Measurements from ENCODE around the gene C1orf116. TPM values are rescaled to one million over a fixed set of nuclear protein-coding genes. Genes with fewer than 3 reads are reported as not detected.

C1orf116 gene
- not detected for total RNA-seq

DNA sequence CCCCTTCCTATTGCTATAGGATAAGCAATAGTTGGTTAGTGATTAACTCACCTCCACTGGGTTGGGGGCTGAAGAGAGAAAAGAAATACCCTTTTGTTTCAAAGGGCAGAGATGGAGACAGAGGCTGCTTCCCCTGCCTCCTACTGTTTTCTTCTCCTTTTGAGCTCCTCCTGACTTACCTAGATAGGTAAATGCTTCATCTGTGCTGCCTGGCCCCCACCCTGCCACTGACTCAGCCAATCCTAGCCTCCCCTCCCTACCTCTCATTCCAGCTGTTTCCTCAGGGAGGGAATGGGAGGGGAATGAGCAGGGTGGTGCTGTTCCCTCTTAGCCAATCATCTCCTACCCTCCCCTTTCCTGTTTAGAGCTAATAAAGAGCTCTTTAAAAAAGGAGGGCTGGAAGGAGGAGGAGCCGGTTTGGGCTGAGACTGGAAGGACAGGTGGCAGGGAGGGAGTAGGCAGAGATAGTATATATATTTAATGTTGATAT is at the start of gene C1orf116:
TSS of gene C1orf116 (minus strand) at position 229 of the 490 bp plus-strand sequence. CDS start 5,158 bp downstream, outside the sequence.
- no peak for ATAC-seq
- CTCF ChIA-PET = interaction anchor here (1.1 to 4.1 kb wide), 6 partner anchors 11 to 51 kb away, joined by 3 to 18 read pairs (median 8); no protein-coding TSS in a partner anchor

DNA sequence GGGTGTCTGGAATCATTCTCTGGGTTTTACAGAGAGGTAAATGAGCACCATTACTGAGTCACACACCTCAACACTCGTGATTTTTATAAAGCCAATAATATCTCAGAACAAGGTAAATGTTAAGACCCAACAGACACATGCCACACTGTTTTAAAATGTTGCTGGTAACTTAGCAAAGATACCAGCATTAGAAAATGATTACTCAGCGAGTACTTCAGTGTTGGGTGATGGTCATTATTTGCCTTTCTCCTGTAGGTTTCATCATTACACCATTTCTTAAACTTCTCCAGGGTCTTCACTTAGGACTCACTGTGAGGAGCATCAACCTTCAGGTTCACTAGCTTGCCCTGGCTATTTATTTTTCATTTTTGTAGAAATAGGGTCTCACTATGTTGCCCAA is 49.2 kb upstream of the C1orf116 start:
- ChIA-PET CTCF (interaction anchor here (1.4 to 7.2 kb wide), 4 partner anchors 8 to 324 kb away, joined by 5 to 67 read pairs (median 36); partner anchors contain the start of gene YOD1), POLR2A (interaction anchor here (1.0 kb wide), 1 partner anchor 239 kb away, joined by 3 read pairs; the partner anchor contains the start of gene CD55)
- no peak overlapping the region for H3K27ac Mint-ChIP-seq

More for the DNA sequence above, at the start of gene C1orf116:
- Mint-ChIP-seq H3K36me3 (ENCODE audit: low read depth) (no peaks in the 10 kb centered on the region), H3K4me1 (ENCODE audit: low read depth) (no peaks in the 10 kb centered on the region), H3K27ac (no peak within 1 kb of the TSS), H3K9me3 (ENCODE audit: insufficient read depth) (no peaks in the 10 kb centered on the region), H3K27me3 (ENCODE audit: low read depth) (peaks cover 43% of the 10 kb centered on the region), H3K4me3 (no peak within 1 kb of the TSS)
- POLR2A ChIA-PET = no interaction called here
- DNase-seq = no peak

DNA sequence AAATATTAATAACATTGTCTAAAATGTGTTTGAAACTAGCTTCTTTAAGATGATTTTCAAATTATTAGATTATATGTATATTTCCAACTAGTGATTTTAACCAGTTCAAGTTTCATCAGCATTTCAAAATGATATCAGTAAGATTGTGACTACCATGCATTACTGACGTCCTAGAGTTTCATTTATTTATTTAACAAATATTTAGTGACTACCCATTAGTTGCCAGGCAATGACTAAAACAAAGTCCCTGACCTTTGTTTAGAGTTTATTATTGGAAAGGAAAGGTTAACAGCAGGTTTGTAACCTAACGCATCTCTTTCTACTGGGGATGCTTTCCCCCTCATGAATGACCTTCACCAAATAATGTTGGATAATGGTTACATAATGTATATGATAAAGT is 48.5 kb upstream of the C1orf116 start:
- ATAC-seq (no peak), DNase-seq (no peak)
- no peaks in the 10 kb centered on the region for H3K9me3 Mint-ChIP-seq (ENCODE audit: insufficient read depth)
- no peaks in the 10 kb centered on the region for H3K36me3 Mint-ChIP-seq (ENCODE audit: low read depth)
- peaks cover 18% of the 10 kb centered on the region for H3K27me3 Mint-ChIP-seq (ENCODE audit: low read depth)
- ChIA-PET CTCF (interaction anchor here (0.9 to 7.2 kb wide), 7 partner anchors 9 to 418 kb away, joined by 3 to 67 read pairs (median 5); partner anchors contain the start of genes CR1 and YOD1), POLR2A (no interaction called here)
- H3K27ac Mint-ChIP-seq = no peak overlapping the region
- no peak overlapping the region for H3K4me3 Mint-ChIP-seq
- H3K4me1 Mint-ChIP-seq (ENCODE audit: low read depth) = peaks cover 22% of the 10 kb centered on the region

More for the DNA sequence above, 49.2 kb upstream of the C1orf116 start:
- H3K36me3 Mint-ChIP-seq (ENCODE audit: low read depth) = no peaks in the 10 kb centered on the region
- no peak for ATAC-seq
- H3K27me3 Mint-ChIP-seq (ENCODE audit: low read depth) = peaks cover 20% of the 10 kb centered on the region
- H3K4me3 Mint-ChIP-seq = no peak overlapping the region
- H3K4me1 Mint-ChIP-seq (ENCODE audit: low read depth) = peaks cover 22% of the 10 kb centered on the region
- H3K9me3 Mint-ChIP-seq (ENCODE audit: insufficient read depth) = no peaks in the 10 kb centered on the region
- no peak for DNase-seq

DNA sequence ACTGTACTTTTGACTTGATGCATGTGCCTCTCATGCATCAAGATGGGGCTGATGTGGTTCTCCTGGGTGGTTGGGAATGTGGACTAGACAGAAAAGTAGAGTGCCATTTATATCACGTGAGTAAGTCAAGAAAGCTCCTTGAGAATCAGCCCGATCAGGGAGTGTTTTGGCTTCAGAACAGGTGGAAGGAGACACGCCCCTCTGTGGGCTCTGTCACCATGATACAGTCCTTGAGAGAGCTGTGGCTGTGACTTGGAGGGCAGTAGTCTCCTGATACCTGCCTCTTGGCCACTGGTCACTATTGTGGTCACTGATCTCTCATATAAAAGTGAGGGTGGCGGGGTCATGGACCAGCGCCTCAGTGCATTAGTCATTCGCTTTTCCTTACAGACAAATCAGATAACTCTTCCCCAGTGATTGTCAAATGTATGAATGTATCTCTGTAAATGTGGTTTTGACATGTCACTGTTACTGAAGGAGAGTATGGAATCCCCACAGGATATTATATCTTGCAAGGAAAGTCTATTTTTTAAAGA is 47.2 kb upstream of the C1orf116 start:
- Mint-ChIP-seq H3K4me1 (ENCODE audit: low read depth) (peaks cover 16% of the 10 kb centered on the region), H3K9me3 (ENCODE audit: insufficient read depth) (no peaks in the 10 kb centered on the region), H3K4me3 (no peak overlapping the region), H3K27ac (no peak overlapping the region), H3K27me3 (ENCODE audit: low read depth) (peaks cover 15% of the 10 kb centered on the region), H3K36me3 (ENCODE audit: low read depth) (no peaks in the 10 kb centered on the region)
- ChIA-PET POLR2A (no interaction called here), CTCF (interaction anchor here (0.8 to 7.2 kb wide), 13 partner anchors 8 to 420 kb away, joined by 3 to 67 read pairs (median 5); partner anchors contain the start of genes PFKFB2 and YOD1)
- ATAC-seq = no peak
- no peak for DNase-seq

DNA sequence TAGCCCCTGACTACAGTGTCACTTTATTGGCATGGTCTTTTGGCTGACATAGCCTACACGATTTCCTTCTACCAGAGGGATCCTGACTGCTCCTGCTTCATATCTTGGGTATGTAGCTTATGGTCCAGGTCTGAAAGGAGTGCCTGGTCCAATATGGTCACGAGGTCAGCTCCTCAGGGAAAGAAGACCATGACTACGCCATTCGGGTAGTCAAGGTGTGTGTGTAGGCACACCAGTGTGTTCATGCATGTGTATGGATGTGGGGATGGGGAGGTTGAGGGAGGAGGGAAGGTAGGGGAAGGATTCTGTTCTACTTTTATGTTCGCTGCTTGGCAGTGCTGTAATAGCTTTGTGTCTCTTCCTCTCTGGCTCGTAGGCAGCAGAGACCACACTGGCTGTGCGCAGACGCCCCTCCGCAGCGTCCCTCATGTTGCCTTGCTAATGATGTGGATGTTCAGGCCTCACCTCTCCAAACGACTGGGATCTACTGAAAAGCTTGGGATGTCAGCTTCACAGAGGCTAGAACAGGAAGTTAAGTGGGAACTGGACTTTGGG is 46.1 kb upstream of the C1orf116 start:
- Mint-ChIP-seq H3K27me3 (ENCODE audit: low read depth) (peaks cover 15% of the 10 kb centered on the region), H3K4me1 (ENCODE audit: low read depth) (peaks cover 7% of the 10 kb centered on the region), H3K4me3 (no peak overlapping the region), H3K27ac (no peak overlapping the region), H3K9me3 (ENCODE audit: insufficient read depth) (no peaks in the 10 kb centered on the region), H3K36me3 (ENCODE audit: low read depth) (no peaks in the 10 kb centered on the region)
- CTCF ChIA-PET = interaction anchor here (0.7 to 7.2 kb wide), 8 partner anchors 9 to 360 kb away, joined by 3 to 67 read pairs (median 4); partner anchors contain the start of genes CD55, PFKFB2 and YOD1
- DNase-seq (no peak), ATAC-seq (no peak)
- POLR2A ChIA-PET = no interaction called here

DNA sequence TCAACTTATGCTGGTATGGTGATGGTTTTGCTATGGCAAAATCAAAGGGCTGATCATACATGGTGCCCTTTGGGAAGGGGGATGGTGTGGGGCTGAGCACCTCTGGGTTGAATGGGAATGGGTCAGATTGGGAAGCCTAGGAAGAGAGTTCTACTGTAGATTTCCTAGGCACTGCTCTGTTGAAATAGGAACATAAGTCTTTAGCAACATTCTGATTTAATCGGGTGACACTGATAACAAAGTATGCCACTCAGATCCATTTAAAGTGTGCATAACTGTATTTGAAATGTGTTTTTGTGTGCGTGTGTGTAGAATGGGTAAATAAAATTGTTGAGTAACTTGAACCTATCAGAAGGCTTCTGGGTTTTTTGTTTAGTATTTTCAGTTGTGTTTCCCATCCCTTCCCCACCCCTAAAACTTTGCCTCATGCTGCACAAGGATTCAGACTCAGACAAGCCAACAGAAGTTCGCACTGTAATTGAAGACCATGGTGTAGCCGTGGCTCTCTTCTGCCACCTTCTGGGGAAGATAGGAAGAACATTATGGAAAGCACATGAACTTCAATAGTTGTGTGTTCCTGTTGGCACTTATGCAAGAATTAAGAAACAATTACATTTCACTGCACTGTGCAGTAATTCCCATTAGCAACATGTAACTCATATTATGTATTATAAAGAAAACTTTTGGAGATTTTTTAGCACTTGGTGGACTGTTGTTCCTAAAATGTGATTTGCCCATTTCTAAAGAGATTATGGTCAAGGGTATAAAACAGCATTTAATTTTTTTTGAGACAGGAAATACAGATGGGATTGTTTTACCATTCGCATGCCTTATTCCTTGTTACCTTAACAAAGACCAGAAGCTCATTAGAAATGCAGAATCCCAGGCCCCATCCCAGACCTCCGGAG is 45.2 kb upstream of the C1orf116 start:
- Mint-ChIP-seq H3K36me3 (ENCODE audit: low read depth) (peaks cover 2% of the 10 kb centered on the region), H3K4me3 (no peak overlapping the region), H3K4me1 (ENCODE audit: low read depth) (peaks cover 12% of the 10 kb centered on the region), H3K27ac (no peak overlapping the region), H3K9me3 (ENCODE audit: insufficient read depth) (no peaks in the 10 kb centered on the region), H3K27me3 (ENCODE audit: low read depth) (peaks cover 8% of the 10 kb centered on the region)
- ChIA-PET POLR2A (no interaction called here), CTCF (interaction anchor here (0.7 to 7.2 kb wide), 12 partner anchors 9 to 361 kb away, joined by 3 to 67 read pairs (median 6); partner anchors contain the start of genes CD55, PFKFB2 and YOD1)
- DNase-seq = peak; percentile 84
- peak; percentile 85 for ATAC-seq

DNA sequence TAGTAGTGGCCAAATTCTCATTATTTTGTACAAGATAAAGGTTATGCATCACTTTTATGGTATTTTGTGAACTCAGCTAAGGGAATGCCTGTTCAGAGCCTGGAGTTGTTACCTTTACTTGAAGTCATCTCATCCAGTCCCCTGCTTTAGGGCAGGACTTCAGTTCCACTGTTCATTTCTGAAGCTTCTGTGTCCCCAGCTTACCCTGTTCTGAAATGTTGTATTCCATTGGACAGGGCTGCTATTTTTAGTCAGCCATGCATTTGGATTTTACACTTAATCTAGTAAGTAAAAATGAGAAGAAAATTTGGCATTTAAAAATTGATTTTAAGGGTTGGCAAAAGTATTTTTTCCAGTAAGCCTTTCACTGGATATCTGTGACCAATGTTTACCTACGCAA is 44.5 kb upstream of the C1orf116 start:
- ChIA-PET POLR2A (no interaction called here), CTCF (interaction anchor here (0.8 to 4.6 kb wide), 7 partner anchors 9 to 423 kb away, joined by 3 to 50 read pairs (median 6); partner anchors contain the start of genes PFKFB2 and YOD1)
- peaks cover 2% of the 10 kb centered on the region for H3K27me3 Mint-ChIP-seq (ENCODE audit: low read depth)
- H3K4me3 Mint-ChIP-seq = no peak overlapping the region
- peaks cover 19% of the 10 kb centered on the region for H3K4me1 Mint-ChIP-seq (ENCODE audit: low read depth)
- no peak overlapping the region for H3K27ac Mint-ChIP-seq
- H3K36me3 Mint-ChIP-seq (ENCODE audit: low read depth) = peaks cover 6% of the 10 kb centered on the region
- no peak for DNase-seq
- no peak for ATAC-seq
- H3K9me3 Mint-ChIP-seq (ENCODE audit: insufficient read depth) = no peaks in the 10 kb centered on the region

DNA sequence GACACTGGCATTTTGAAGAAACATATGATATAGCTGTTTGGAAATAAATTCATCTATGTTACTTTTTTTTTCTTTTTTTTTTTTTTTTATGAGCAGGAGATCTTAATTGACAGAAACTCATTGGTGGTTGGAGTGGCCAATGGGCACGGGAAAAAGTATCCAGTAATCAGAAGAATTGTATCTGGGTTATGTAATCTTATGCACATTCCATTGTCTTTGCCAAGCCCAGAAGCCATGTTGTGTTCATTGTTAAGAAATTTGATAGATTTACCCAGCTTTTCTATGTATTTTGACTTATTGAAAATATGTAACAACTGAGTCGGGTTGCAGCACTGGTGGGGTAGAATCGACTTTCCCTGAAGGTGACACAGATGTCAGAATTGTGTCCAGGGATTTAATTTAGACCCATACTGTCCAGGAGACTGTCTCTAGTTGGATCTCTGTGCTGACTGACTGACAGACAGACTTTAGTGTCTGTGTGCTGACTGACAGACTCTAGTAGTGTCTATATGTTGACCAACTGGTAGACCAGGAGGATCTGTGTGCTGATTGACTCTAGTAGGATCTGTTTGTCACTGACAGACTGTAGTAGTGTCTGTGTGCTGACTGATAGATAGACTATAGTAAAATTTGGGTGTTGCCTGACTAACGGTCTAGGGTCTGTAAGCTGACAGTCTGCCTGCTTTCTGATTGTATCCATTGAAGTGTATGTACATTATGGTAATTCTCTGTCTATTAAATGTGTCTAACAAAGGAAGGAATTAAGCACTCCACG is 43.8 kb upstream of the C1orf116 start:
- Mint-ChIP-seq H3K27ac (no peak overlapping the region), H3K9me3 (ENCODE audit: insufficient read depth) (no peaks in the 10 kb centered on the region), H3K4me3 (no peak overlapping the region), H3K36me3 (ENCODE audit: low read depth) (peaks cover 10% of the 10 kb centered on the region), H3K4me1 (ENCODE audit: low read depth) (peaks cover 25% of the 10 kb centered on the region), H3K27me3 (ENCODE audit: low read depth) (peaks cover 2% of the 10 kb centered on the region)
- ChIA-PET CTCF (interaction anchor here (0.6 to 4.6 kb wide), 15 partner anchors 8 to 1875 kb away, joined by 3 to 50 read pairs (median 5); partner anchors contain the start of genes PFKFB2 and YOD1), POLR2A (no interaction called here)
- ATAC-seq (no peak), DNase-seq (no peak)

DNA sequence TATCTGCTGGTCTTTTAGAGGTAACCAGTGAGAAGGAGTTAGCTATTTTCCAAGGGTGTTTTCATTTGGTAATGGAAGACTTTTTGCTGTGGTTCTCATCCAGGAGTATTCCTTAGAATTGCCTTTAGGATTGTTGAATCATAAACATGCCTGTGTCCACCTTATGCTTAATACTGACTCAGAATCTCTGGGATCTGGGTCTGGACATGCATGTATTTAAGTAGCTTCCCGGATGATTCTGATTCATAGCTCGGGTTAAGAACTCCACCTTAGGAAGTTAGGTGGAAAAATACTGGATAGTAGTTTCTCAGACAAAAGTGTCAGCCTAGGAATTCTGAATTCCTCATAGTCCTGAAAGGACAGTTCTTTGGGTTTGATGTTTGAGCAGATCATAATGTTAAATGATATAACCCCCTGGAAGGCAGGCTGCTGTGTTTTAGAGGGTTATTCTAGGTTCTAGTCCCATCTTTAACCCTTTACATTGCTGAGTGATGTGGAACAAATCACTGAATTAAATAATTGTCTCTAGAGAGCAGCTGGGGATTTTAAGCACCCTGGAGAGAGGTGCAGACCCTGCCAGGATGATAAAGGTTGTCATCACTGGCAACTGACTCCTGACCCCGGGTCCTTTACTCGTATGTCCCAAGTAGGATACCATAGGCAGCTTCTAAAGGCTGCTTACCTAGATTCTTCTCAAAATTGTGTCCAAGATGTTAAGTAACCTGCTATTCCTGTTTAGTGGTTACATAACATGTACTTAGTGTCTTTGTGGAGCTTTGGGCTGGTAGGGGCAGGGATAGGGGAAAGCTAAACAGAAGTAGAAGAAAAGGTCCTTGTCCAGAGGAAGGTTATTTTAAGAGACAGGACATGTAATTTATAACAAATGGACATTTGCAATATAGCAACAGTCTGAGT is 41.6 kb upstream of the C1orf116 start:
- Mint-ChIP-seq H3K27me3 (ENCODE audit: low read depth) (peaks cover 2% of the 10 kb centered on the region), H3K4me3 (no peak overlapping the region), H3K4me1 (ENCODE audit: low read depth) (peaks cover 47% of the 10 kb centered on the region), H3K9me3 (ENCODE audit: insufficient read depth) (no peaks in the 10 kb centered on the region), H3K36me3 (ENCODE audit: low read depth) (peaks cover 22% of the 10 kb centered on the region), H3K27ac (no peak overlapping the region)
- ChIA-PET CTCF (interaction anchor here (1.0 to 4.6 kb wide), 9 partner anchors 9 to 426 kb away, joined by 3 to 50 read pairs (median 4); partner anchors contain the start of gene YOD1), POLR2A (no interaction called here)
- DNase-seq = no peak
- no peak for ATAC-seq

DNA sequence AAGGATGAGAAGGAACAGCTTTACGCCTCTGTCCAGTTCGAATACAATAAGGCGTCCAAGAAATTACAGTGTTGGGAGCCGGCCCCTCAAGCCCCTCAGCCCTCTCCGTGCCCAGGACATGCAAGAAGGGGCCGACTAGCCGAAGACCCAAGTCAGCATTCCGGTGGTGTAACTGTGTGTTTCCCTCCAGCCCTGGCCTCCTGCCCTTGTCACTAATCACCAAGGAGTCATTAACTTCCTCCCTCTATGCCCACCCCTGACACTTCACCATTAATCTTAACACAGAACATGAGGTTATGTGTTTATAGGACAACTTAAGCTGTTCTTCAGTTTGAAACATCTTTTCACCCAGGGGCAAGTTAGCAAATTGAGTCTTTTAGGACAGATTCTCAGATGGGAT is 39.7 kb upstream of the C1orf116 start:
- Mint-ChIP-seq H3K4me1 (ENCODE audit: low read depth) (peaks cover 54% of the 10 kb centered on the region), H3K36me3 (ENCODE audit: low read depth) (peaks cover 26% of the 10 kb centered on the region), H3K4me3 (no peak overlapping the region), H3K9me3 (ENCODE audit: insufficient read depth) (no peaks in the 10 kb centered on the region), H3K27me3 (ENCODE audit: low read depth) (no peaks in the 10 kb centered on the region), H3K27ac (no peak overlapping the region)
- ChIA-PET POLR2A (no interaction called here), CTCF (interaction anchor here (1.3 to 3.4 kb wide), 6 partner anchors 8 to 408 kb away, joined by 3 to 21 read pairs (median 7); no protein-coding TSS in a partner anchor)
- ATAC-seq (no peak), DNase-seq (no peak)
